Kidney epithelial cell (primary cell): Measurements from ENCODE around the gene CENPP. TPM values are rescaled to one million over a fixed set of nuclear protein-coding genes. Genes with fewer than 3 reads are reported as not detected.

ENCODE experiments used
- DNase-seq: peaks from one replicate; pipeline ENCODE4 v3.0.0-alpha.2; 2010; ENCODE audit warnings: low read depth
- H3K27me3 ChIP-seq: 2 replicates; pipeline ENCODE4 v1.6.0; 2011; ENCODE audit warnings: low read length; ENCODE audit not compliant: control insufficient read depth, insufficient read depth
- H3K36me3 ChIP-seq: 2 replicates; pipeline ENCODE4 v1.5.1; 2011; ENCODE audit warnings: low read length; ENCODE audit not compliant: control insufficient read depth, insufficient read depth
- H3K4me3 ChIP-seq: 2 replicates; pipeline ENCODE4 v1.5.1; 2011; ENCODE audit warnings: low read depth, mild to moderate bottlenecking, control low read depth, low read length
- total RNA-seq: library from RNA; depleted of rRNA; stranded (reverse); fragments of >200 nt; gene quantifications from 2 replicates; pipeline ENCODE4 v1.2.3, GENCODE V29; 2015
- TF ChIP-seq, protein P1 (sequence below): IDR thresholded peaks from 2 replicates; pipeline ENCODE4 v1.5.1; 2011; ENCODE audit warnings: mild to moderate bottlenecking, moderate library complexity, low read length, control low read depth, inconsistent platforms; ENCODE audit not compliant: insufficient read depth, poor library complexity, severe bottlenecking

Gene CENPP
- total RNA-seq, 1 donor from 2014 or later = 1.4 TPM

DNA sequence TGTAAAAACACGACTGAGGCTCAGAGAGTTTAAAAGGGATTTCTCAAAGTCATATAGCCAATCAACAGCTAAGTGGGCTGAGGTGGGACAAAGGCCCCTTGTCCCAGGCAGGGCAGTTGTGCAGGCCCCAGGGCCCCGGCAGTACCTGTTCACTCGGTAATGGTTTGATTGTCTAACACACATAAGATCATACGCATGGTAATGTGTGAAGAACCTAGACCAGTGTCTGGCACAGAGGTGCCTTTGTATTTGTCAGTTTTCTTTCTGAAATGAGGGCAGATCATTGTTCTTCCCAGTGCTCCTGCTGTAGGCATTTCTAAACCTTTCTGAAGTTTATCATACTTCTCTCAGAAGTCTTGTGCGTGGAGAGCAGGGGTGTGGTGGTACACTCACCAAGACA is 277.3 kb downstream of the CENPP start:
- TF ChIP-seq, protein P1, sequence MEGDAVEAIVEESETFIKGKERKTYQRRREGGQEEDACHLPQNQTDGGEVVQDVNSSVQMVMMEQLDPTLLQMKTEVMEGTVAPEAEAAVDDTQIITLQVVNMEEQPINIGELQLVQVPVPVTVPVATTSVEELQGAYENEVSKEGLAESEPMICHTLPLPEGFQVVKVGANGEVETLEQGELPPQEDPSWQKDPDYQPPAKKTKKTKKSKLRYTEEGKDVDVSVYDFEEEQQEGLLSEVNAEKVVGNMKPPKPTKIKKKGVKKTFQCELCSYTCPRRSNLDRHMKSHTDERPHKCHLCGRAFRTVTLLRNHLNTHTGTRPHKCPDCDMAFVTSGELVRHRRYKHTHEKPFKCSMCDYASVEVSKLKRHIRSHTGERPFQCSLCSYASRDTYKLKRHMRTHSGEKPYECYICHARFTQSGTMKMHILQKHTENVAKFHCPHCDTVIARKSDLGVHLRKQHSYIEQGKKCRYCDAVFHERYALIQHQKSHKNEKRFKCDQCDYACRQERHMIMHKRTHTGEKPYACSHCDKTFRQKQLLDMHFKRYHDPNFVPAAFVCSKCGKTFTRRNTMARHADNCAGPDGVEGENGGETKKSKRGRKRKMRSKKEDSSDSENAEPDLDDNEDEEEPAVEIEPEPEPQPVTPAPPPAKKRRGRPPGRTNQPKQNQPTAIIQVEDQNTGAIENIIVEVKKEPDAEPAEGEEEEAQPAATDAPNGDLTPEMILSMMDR = no peak
- Histone ChIP-seq H3K27me3 (no peaks in the 10 kb centered on the region), H3K36me3 (no peaks in the 10 kb centered on the region), H3K4me3 (no peak overlapping the region)
- DNase-seq = no peak

DNA sequence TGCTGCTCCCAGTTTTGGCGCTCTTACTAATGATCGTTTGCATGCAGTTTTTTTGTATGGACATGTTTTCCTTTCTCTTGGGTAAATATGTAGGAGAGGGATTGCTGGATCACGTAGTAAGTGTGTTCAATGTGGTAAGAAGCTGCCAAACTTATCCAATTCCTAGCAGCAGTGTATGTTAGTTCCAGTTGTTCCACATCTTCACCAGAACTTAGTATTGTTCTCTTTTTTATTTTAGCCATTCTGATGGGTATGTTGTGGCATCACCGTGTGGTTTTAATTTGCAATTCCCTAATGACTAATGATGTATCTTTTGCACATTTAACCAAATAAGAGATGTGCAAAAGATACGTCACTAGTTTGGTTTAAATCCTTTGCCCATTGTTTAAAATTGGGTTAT is 278.2 kb downstream of the CENPP start:
- TF ChIP-seq, protein P1 = no peak

GRCh38 chr9:92605224-92605623 is 279.5 kb downstream of the CENPP start:
- H3K27me3 ChIP-seq = no peaks in the 10 kb centered on the region
- TF ChIP-seq, protein P1 = no peak
- H3K36me3 ChIP-seq = no peaks in the 10 kb centered on the region
- no peak overlapping the region for H3K4me3 ChIP-seq
- no peak for DNase-seq

More for the DNA sequence above, 278.2 kb downstream of the CENPP start:
- DNase-seq = no peak
- Histone ChIP-seq H3K36me3 (no peaks in the 10 kb centered on the region), H3K27me3 (no peaks in the 10 kb centered on the region), H3K4me3 (no peak overlapping the region)

GRCh38 chr9:92607088-92607487 is 281.3 kb downstream of the CENPP start:
- H3K27me3 ChIP-seq = no peaks in the 10 kb centered on the region

GRCh38 chr9:92607773-92608172 is 282.0 kb downstream of the CENPP start:
- TF ChIP-seq, protein P1 = no peak
- H3K4me3 ChIP-seq = no peak overlapping the region
- no peaks in the 10 kb centered on the region for H3K27me3 ChIP-seq
- H3K36me3 ChIP-seq = no peaks in the 10 kb centered on the region
- DNase-seq = no peak

More at GRCh38 chr9:92607088-92607487, 281.3 kb downstream of the CENPP start:
- no peak for DNase-seq
- TF ChIP-seq, protein P1 = no peak
- H3K36me3 ChIP-seq = no peaks in the 10 kb centered on the region
- no peak overlapping the region for H3K4me3 ChIP-seq

GRCh38 chr9:92608241-92608908 is 282.6 kb downstream of the CENPP start:
- TF ChIP-seq, protein P1 = no peak
- no peak overlapping the region for H3K4me3 ChIP-seq
- no peaks in the 10 kb centered on the region for H3K36me3 ChIP-seq
- DNase-seq = no peak
- H3K27me3 ChIP-seq = no peaks in the 10 kb centered on the region
